Activated CD8-positive, alpha-beta T cell treated with anti-CD3 and anti-CD28 coated beads, Interleukin-2, amount 10 ng/mL, durations not matched to agents 7 days and 5 days (primary cell): ENCODE data around the gene MYO10. TPM values are rescaled to one million over a fixed set of nuclear protein-coding genes. Genes with fewer than 3 reads are reported as not detected.
"Not testable (repeated sequence)": the region's sequence is repeated elsewhere in the genome, so short reads cannot be mapped to it uniquely, and the experiment has no call there.

Experiments
- ATAC-seq: fragments of 150-1000 bp; cut with Tn5 transposase; one replicate; pipeline ENCODE4 v1.10.0; 2021; ENCODE audit warnings: moderate library complexity
- CTCF ChIA-PET: fragments of 350-600 bp; sonication (Branson Sonifier 250); formaldehyde crosslinking; loops from one replicate; lab custom pipeline; 2021; ENCODE audit warnings: antibody characterized with exemption; lab: Charles Lee
- POLR2A ChIA-PET: fragments of 350-600 bp; sonication (Branson Sonifier 250); formaldehyde crosslinking; loops from one replicate; lab custom pipeline; 2021; ENCODE audit warnings: antibody characterized with exemption; lab: Charles Lee
- DNase-seq: peaks from one replicate; pipeline ENCODE4 v3.0.0-alpha.2; 2020
- H3K27ac Mint-ChIP-seq: one replicate; pipeline ENCODE4 v1.8.0; 2021; ENCODE audit warnings: mild to moderate bottlenecking, mixed read lengths
- H3K27me3 Mint-ChIP-seq: one replicate; pipeline ENCODE4 v1.8.0; 2021; ENCODE audit warnings: low read depth, mixed read lengths
- H3K36me3 Mint-ChIP-seq: one replicate; pipeline ENCODE4 v1.8.0; 2021; ENCODE audit warnings: low read depth, mixed read lengths
- H3K4me1 Mint-ChIP-seq: one replicate; pipeline ENCODE4 v1.8.0; 2021; ENCODE audit warnings: low read depth, mixed read lengths
- H3K4me3 Mint-ChIP-seq: one replicate; pipeline ENCODE4 v1.8.0; 2021; ENCODE audit warnings: mild to moderate bottlenecking, mixed read lengths
- H3K9me3 Mint-ChIP-seq: one replicate; pipeline ENCODE4 v1.8.0; 2022; ENCODE audit warnings: mixed read lengths; ENCODE audit not compliant: insufficient read depth
- total RNA-seq, 2 experiments: library from RNA; stranded (reverse); gene quantifications; one replicate each; pipeline ENCODE4 v1.2.3, GENCODE V29; 2021

The MYO10 gene
- total RNA-seq, 2 experiments from 2014 or later = not detected

DNA sequence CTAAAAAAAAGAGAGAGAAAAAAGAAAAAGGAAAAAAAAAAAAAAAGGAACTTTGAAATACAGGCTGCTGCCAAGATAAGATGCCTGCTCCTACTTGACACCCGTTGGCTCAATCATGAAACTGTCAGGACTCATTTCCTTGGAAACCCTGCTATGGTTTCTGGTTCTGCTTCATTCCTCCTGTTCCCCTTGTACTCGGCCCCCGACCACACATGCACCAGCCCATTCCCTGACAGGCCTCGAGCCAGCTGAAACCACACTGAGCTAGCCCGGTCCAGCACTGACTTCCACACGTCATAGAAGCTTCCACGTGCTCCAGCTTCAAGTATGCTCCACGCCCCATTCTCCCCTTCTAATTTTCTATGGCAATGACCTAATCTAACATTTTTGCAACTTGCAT lies 93.2 kb downstream of the MYO10 start:
- H3K27ac Mint-ChIP-seq = no peak overlapping the region
- ChIA-PET CTCF (no interaction called here), POLR2A (no interaction called here)
- no peak for DNase-seq
- no peak for ATAC-seq
- no peaks in the 10 kb centered on the region for H3K36me3 Mint-ChIP-seq
- peaks cover 4% of the 10 kb centered on the region for H3K27me3 Mint-ChIP-seq
- H3K9me3 Mint-ChIP-seq = no peaks in the 10 kb centered on the region
- no peaks in the 10 kb centered on the region for H3K4me1 Mint-ChIP-seq
- no peak overlapping the region for H3K4me3 Mint-ChIP-seq

DNA sequence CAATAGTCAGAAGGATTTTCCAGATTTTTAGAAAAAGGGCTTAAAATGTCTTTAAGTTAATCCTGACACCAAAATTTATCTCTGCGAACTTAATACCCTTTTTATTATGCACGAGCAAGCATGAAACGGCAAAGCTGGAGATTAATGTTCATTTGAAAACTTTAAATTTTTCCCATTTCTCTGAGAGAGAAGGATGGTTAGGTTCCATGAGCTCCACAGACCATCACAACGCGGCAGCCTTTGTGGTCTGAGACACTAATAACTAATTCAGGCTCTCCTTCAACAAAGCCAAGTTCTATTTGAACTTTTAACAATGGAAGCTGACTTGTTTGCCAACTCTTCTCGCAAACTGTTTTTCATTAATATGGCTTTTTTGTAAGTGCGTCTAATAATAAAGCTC lies 94.7 kb downstream of the MYO10 start:
- Mint-ChIP-seq H3K9me3 (no peaks in the 10 kb centered on the region), H3K36me3 (no peaks in the 10 kb centered on the region), H3K27me3 (peaks cover 4% of the 10 kb centered on the region), H3K27ac (no peak overlapping the region), H3K4me1 (no peaks in the 10 kb centered on the region), H3K4me3 (no peak overlapping the region)
- POLR2A ChIA-PET = no interaction called here
- no peak for DNase-seq
- ATAC-seq = no peak
- CTCF ChIA-PET = no interaction called here

DNA sequence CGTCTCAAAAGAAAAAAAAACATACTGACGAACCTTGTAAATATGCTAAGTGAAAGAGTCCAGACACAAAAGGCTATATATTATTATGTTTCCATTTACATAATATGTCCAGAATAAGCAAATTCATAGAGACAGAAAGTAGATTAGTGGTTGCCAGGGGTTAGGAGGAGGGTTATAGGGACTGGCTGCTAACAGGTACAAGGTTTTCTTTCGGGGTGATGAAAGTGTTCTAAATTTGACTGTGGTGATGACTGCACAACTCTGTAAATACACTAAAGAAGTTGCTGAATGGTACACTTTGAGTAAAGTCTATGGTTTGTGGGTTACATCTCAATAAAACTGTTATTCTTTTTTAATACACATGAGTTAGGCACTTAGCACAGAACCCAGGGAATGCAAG lies 98.8 kb downstream of the MYO10 start:
- no peaks in the 10 kb centered on the region for H3K4me1 Mint-ChIP-seq
- no peaks in the 10 kb centered on the region for H3K9me3 Mint-ChIP-seq
- no peak overlapping the region for H3K4me3 Mint-ChIP-seq
- H3K36me3 Mint-ChIP-seq = no peaks in the 10 kb centered on the region
- no peak overlapping the region for H3K27ac Mint-ChIP-seq
- ChIA-PET POLR2A (no interaction called here), CTCF (no interaction called here)
- ATAC-seq = no peak
- no peaks in the 10 kb centered on the region for H3K27me3 Mint-ChIP-seq
- DNase-seq = no peak

DNA sequence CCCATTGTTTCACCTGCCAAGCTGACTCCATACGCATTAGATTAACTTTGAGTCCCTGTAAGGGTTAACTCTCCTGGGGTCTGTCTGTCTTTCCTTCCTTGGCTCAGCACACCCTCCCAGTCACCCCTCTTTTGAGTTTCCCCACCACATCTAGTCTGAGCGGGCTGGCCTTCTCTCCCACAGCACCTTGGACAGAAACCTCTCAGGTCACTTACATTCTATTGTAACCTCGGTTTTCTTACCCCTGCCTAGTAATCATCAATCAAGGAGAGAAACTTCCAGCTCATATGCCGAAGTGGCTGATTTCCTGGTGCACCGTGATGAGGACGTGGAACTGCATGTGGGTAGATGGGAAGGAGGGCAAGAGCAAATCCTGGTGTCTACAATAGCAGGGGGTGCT lies 102.1 kb downstream of the MYO10 start:
- H3K9me3 Mint-ChIP-seq = no peaks in the 10 kb centered on the region
- POLR2A ChIA-PET = no interaction called here
- no peak overlapping the region for H3K4me3 Mint-ChIP-seq
- no peak for DNase-seq
- H3K4me1 Mint-ChIP-seq = no peaks in the 10 kb centered on the region
- CTCF ChIA-PET = no interaction called here
- no peaks in the 10 kb centered on the region for H3K27me3 Mint-ChIP-seq
- no peaks in the 10 kb centered on the region for H3K36me3 Mint-ChIP-seq
- ATAC-seq = no peak
- H3K27ac Mint-ChIP-seq = no peak overlapping the region

DNA sequence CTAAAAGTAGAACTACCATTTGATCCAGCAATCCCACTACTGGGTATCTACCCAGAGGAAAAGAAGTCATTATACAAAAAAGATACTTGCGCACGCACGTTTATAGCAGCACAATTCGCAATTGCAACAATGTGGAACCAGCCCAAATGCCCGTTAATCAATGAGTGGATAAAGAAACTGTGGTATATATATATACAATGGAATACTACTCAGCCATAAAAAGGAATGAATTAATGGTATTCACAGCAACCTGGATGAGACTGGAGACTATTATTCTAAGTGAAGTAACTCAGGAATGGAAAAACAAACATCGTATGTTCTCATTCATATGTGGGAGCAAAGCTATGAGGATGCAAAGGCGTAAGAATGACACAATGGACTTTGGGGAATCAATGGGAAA lies 104.8 kb downstream of the MYO10 start:
- not testable (repeated sequence) for H3K27me3 Mint-ChIP-seq, H3K27ac Mint-ChIP-seq

DNA sequence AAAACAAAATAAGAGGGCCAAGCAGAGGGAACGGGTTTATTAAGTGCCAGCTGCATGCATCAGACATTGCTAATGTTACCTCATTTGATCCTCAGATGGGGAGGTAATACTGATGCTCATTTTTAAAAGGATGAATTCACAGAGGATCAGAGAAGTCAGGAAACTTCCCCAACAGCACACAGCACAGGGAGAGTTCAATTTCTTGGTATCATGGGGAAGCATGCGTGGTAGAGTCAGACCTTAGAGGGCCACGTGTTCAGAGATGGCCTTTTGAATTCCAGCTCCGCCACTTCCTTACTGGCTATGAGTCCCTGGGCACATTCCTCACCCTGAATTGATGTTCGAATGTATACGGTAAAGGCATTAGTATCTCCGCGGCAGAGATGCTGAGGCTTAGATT lies 108.3 kb downstream of the MYO10 start:
- Mint-ChIP-seq H3K9me3 (no peaks in the 10 kb centered on the region), H3K36me3 (no peaks in the 10 kb centered on the region), H3K27me3 (no peaks in the 10 kb centered on the region), H3K4me3 (no peak overlapping the region), H3K27ac (no peak overlapping the region), H3K4me1 (no peaks in the 10 kb centered on the region)
- DNase-seq = no peak
- no peak for ATAC-seq
- POLR2A ChIA-PET = no interaction called here
- CTCF ChIA-PET = no interaction called here

More for the DNA sequence above, 104.8 kb downstream of the MYO10 start:
- POLR2A ChIA-PET, H3K36me3 Mint-ChIP-seq, H3K9me3 Mint-ChIP-seq, H3K4me3 Mint-ChIP-seq, CTCF ChIA-PET, ATAC-seq, DNase-seq, H3K4me1 Mint-ChIP-seq: not testable (repeated sequence)

DNA sequence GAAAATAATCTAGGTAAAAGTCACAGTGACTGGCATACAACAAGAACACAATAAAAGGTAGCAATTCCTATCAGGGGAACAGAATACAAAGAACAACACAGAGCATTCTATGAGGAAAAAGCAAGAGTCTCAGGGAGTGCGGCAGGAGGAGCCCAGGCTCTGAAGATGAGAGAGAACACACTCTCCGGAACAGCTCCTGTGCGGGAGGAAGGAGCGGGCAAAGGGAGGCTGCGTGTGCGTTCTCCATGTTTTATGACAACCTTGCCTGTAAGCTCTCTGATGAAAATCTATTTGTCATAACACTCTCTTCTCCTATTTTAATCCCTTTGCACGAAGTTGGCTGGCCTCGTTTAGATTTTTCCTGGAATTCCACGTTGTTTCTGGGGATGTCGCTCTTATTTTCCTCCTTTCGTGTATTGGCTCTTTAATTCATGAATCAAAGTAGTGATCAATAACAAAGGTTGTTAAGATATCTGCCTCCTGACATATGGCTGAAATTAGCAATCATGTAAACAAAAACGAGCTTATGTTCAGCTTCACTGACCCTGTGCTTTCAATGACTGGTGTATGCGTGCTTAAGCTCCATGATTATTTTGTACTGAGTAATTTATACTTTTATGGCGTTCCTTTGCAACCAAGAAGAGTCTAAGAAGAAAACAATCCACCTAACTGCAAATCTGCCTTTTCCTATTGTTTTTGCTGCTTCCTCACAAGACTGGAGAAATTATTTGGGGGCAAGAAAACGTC lies 109.5 kb downstream of the MYO10 start:
- DNase-seq (no peak), ATAC-seq (no peak)
- CTCF ChIA-PET = interaction anchor here (0.6 to 0.9 kb wide), 2 partner anchors 35 to 299 kb away, joined by 3 read pairs; no protein-coding TSS in a partner anchor
- no peaks in the 10 kb centered on the region for H3K27me3 Mint-ChIP-seq
- POLR2A ChIA-PET = no interaction called here
- H3K27ac Mint-ChIP-seq = no peak overlapping the region
- H3K4me3 Mint-ChIP-seq = no peak overlapping the region
- H3K9me3 Mint-ChIP-seq = no peaks in the 10 kb centered on the region
- no peaks in the 10 kb centered on the region for H3K4me1 Mint-ChIP-seq
- H3K36me3 Mint-ChIP-seq = no peaks in the 10 kb centered on the region

DNA sequence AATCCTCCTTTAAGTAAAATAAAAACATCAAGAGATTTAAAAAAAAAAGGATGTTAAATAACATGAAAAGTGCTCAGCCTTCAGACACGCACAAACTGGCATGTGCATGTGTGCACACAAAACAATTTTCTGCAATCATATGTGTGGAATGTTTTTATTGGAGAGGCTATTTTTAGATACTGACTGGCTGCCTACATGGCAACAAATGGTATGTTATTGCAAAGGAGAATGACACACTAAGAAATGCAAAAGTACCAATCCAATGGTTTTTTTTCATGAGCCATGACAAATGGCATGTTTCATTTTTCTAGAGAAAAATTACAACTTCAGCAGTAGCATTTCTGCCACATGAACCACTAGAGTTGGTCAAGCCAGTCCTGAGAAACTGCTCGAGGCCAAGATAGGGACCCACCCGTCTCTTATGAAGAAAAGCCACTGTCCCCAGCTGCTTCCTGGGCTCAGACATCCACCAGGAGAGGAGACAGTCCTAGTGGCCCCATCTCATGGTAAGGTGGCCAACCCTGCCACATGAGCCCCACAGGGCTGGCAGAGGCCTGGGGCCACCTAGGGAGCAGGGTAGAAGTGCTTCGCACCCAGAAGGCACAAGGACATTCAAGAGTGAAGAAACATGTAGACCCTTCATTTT lies 116.4 kb downstream of the MYO10 start:
- Mint-ChIP-seq H3K36me3 (no peaks in the 10 kb centered on the region), H3K9me3 (no peaks in the 10 kb centered on the region), H3K27me3 (no peaks in the 10 kb centered on the region), H3K27ac (no peak overlapping the region), H3K4me1 (no peaks in the 10 kb centered on the region), H3K4me3 (no peak overlapping the region)
- ChIA-PET POLR2A (no interaction called here), CTCF (no interaction called here)
- DNase-seq (no peak), ATAC-seq (no peak)

DNA sequence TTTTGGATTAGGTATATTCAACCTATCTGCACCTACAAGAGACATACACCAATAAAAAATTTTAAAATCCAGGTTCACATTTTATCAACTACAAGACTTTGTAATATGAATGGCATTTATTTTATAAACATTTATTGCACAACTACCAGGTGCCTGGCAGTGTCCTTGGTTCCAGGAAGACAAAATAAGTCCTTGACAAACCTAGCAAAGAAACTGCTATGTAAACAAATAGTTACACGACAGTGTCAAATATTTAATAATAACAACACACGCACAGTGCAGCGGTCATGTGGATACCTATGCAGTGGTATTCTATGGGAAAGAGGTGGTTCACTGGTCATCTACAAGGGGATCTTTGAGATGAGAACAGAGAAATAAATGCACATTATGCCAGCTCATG lies 120.7 kb downstream of the MYO10 start:
- no peaks in the 10 kb centered on the region for H3K36me3 Mint-ChIP-seq
- ATAC-seq = no peak
- DNase-seq = no peak
- H3K27ac Mint-ChIP-seq = no peak overlapping the region
- no peaks in the 10 kb centered on the region for H3K27me3 Mint-ChIP-seq
- H3K9me3 Mint-ChIP-seq = no peaks in the 10 kb centered on the region
- H3K4me3 Mint-ChIP-seq = no peak overlapping the region
- ChIA-PET CTCF (no interaction called here), POLR2A (no interaction called here)
- no peaks in the 10 kb centered on the region for H3K4me1 Mint-ChIP-seq

DNA sequence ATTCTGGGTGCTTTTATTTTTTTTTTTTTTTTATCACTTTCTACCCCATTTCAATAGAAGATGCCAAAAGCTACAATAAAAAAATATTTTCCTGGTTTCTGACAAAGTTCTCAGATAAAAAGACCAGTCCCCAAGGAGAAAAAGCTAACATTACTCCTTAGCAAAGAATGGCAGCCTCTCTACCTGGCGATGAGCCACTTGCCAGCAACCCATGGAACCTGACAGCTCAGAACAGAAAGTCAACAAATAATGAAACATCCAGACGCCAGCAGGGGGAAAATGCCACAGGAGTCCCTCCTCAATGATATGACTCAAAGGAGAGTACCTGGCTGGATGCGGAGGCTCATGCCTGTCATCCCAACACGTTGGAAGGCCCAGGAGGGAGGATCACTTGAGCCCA lies 123.2 kb downstream of the MYO10 start:
- DNase-seq (no peak), ATAC-seq (no peak)
- Mint-ChIP-seq H3K27ac (no peak overlapping the region), H3K36me3 (no peaks in the 10 kb centered on the region), H3K4me1 (no peaks in the 10 kb centered on the region), H3K27me3 (no peaks in the 10 kb centered on the region), H3K9me3 (no peaks in the 10 kb centered on the region), H3K4me3 (no peak overlapping the region)
- ChIA-PET CTCF (interaction anchor here (1.1 kb wide), 1 partner anchor 22 kb away, joined by 3 read pairs; no protein-coding TSS in a partner anchor), POLR2A (no interaction called here)

DNA sequence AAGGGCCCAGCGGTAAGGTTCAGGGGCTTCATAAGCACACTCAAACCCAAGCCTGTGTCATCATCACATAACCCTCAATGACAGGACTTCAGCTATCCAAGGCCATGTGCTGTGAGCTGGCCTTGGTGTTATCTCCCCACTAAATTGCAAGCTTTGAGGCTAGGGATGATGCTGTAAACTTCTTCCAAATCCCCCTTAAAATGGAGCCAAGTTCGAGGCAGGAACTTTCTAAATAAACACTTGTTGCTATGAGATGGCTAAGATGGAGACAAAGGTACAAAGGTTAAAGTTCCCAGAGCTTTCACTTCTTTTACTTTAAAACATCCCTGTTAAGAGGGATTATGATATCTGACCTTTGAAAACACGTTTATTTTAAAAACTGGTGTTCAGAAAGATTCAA lies 123.6 kb downstream of the MYO10 start:
- DNase-seq (no peak), ATAC-seq (no peak)
- Mint-ChIP-seq H3K36me3 (no peaks in the 10 kb centered on the region), H3K4me1 (no peaks in the 10 kb centered on the region), H3K27ac (no peak overlapping the region), H3K9me3 (no peaks in the 10 kb centered on the region), H3K27me3 (peaks cover 3% of the 10 kb centered on the region), H3K4me3 (no peak overlapping the region)
- ChIA-PET CTCF (interaction anchor here (1.1 kb wide), 1 partner anchor 21 kb away, joined by 3 read pairs; no protein-coding TSS in a partner anchor), POLR2A (no interaction called here)

DNA sequence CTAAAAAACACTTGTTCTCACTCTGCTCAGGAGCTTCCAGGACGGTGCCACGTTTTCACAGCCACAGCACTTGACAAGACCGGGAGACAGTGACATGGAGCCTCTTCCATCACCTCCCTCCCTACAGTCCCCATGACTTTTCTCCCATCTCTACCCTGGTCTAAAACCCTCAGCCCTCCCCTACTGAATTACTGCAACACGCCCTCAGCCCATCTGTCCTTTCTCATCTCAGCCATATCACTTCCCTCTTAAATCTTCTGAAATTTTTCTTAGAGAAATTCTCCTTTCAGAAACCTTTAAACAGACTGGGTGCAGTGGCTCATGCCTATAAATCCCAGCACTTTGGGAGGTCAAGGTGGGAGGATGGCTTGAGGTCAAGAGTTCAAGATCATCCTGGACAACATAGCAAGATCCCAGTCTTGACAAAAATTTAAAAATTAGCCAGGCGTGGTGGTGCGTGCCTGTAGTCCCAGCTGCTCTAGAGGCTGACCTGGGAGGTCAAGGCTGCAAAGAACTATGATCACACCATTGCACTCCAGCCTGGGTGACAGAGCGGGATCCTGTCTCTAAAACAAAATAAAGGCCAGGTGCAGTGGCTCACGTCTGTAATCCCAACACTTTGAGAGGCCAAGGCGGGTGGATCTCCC lies 125.8 kb downstream of the MYO10 start:
- Mint-ChIP-seq H3K9me3 (no peaks in the 10 kb centered on the region), H3K4me3 (no peak overlapping the region), H3K4me1 (no peaks in the 10 kb centered on the region), H3K36me3 (no peaks in the 10 kb centered on the region), H3K27ac (no peak overlapping the region), H3K27me3 (peaks cover 3% of the 10 kb centered on the region)
- DNase-seq (no peak), ATAC-seq (no peak)
- CTCF ChIA-PET = no interaction called here
- POLR2A ChIA-PET = no interaction called here
